PC-9 (cell line): ENCODE results near the gene PYGB. TPM values are rescaled to one million over a fixed set of nuclear protein-coding genes. Genes with fewer than 3 reads are reported as not detected.

Experiments used
- BruUV-seq: library from RNA; stranded (reverse); fragments of 400-500 nt; replicated peaks from 2 replicates; lab custom pipeline; 2021; lab: Mats Ljungman, UMichigan
- CTCF ChIA-PET: fragments of 300-600 bp; sonication (Branson Sonifier 250); formaldehyde crosslinking; loops from one replicate; lab custom pipeline; 2022; ENCODE audit warnings: antibody characterized with exemption; lab: Charles Lee
- POLR2A ChIA-PET: fragments of 300-600 bp; sonication (Branson Sonifier 250); formaldehyde crosslinking; loops from one replicate; lab custom pipeline; 2022; ENCODE audit warnings: antibody characterized with exemption; ENCODE audit not compliant: unreplicated experiment; lab: Charles Lee
- DNase-seq, 2 experiments: peaks; one replicate each; pipeline versions ENCODE4 v3.0.0 to v3.0.0-alpha.2; 2015 to 2022; ENCODE audit warnings: mixed read lengths in 1 of 2
- H2AFZ ChIP-seq: fragments of 200-600 bp; sonication (generic); 2 replicates; pipeline ENCODE4 v1.8.1; 2017; ENCODE audit warnings: antibody characterized with exemption
- H3F3A ChIP-seq: fragments of 200-600 bp; sonication (generic); 2 replicates; pipeline ENCODE4 v1.8.1; 2017; ENCODE audit warnings: antibody characterized with exemption, mild to moderate bottlenecking, low read depth; ENCODE audit not compliant: insufficient read depth
- H3K27ac ChIP-seq: fragments of 200-600 bp; sonication (generic); 2 replicates; pipeline ENCODE4 v1.6.1; 2016; ENCODE audit warnings: mixed run types
- H3K27me3 ChIP-seq: fragments of 200-600 bp; sonication (generic); 2 replicates; pipeline ENCODE4 v1.6.1; 2016; ENCODE audit warnings: low read depth, mixed run types; ENCODE audit not compliant: insufficient read depth
- H3K36me3 ChIP-seq: fragments of 200-600 bp; sonication (generic); 2 replicates; pipeline ENCODE4 v1.6.1; 2016; ENCODE audit warnings: low read depth, mixed run types
- H3K4me1 ChIP-seq: fragments of 200-600 bp; sonication (generic); replicated peaks from 2 replicates; pipeline ENCODE4 v1.6.1; 2016; ENCODE audit warnings: mixed run types; ENCODE audit not compliant: insufficient read depth
- H3K4me2 ChIP-seq: fragments of 200-600 bp; sonication (generic); 2 replicates; pipeline ENCODE4 v1.6.1; 2017; ENCODE audit warnings: mixed run types
- H3K4me3 ChIP-seq: fragments of 200-600 bp; sonication (generic); 2 replicates; pipeline ENCODE4 v1.6.1; 2016; ENCODE audit warnings: mixed run types
- H3K79me2 ChIP-seq: fragments of 200-600 bp; sonication (generic); 2 replicates; pipeline ENCODE4 v1.6.1; 2017; ENCODE audit warnings: low read depth, mixed run types
- H3K9me2 ChIP-seq: fragments of 200-600 bp; sonication (generic); 2 replicates; pipeline ENCODE4 v1.8.1; 2017; ENCODE audit warnings: mild to moderate bottlenecking; ENCODE audit not compliant: insufficient read depth
- H3K9me3 ChIP-seq: fragments of 200-600 bp; sonication (generic); 2 replicates; pipeline ENCODE4 v1.8.1; 2016; ENCODE audit warnings: low read depth; ENCODE audit not compliant: insufficient read depth
- H4K20me1 ChIP-seq: fragments of 200-600 bp; sonication (generic); 2 replicates; pipeline ENCODE4 v1.8.1; 2017; ENCODE audit not compliant: insufficient read depth
- CTCF ChIP-seq: fragments of 200-600 bp; sonication (generic); conservative IDR thresholded peaks from 2 replicates; pipeline ENCODE4 v1.6.1; 2017; ENCODE audit warnings: mixed run types, antibody characterized with exemption, mild to moderate bottlenecking, moderate library complexity
- EZH2 ChIP-seq: fragments of 200-600 bp; sonication (generic); IDR thresholded peaks from 2 replicates; pipeline ENCODE4 v1.8.0; 2017; ENCODE audit warnings: antibody characterized with exemption, low read depth
- intact Hi-C: fragments of 100-400 bp; cut with micrococcal nuclease; formaldehyde crosslinking; loops from one replicate; pipeline ENCODE4 v1.10.0; 2022; ENCODE audit not compliant: unreplicated experiment
- total RNA-seq: library from RNA; stranded (reverse); gene quantifications from 2 replicates; pipeline ENCODE4 v1.2.3, GENCODE V29; 2021

The PYGB gene
- total RNA-seq, 1 experiment from 2014 or later, result 133 TPM

- no peak overlapping the region for H3K4me3 ChIP-seq
- ChIA-PET POLR2A (interaction anchor here (0.6 kb wide), 1 partner anchor 22 kb away, joined by 3 read pairs; no protein-coding TSS in a partner anchor), CTCF (no interaction called here)
- no peaks in the 10 kb centered on the region for H3K4me1 ChIP-seq
- H4K20me1 ChIP-seq, result peaks cover 23% of the 10 kb centered on the region
- peaks cover 12% of the 10 kb centered on the region for H3K36me3 ChIP-seq
- no peak for TF ChIP-seq CTCF
- TF ChIP-seq EZH2, result no peak
- H3K79me2 ChIP-seq, result no peaks in the 10 kb centered on the region
- no peaks in the 10 kb centered on the region for H3F3A ChIP-seq
- no peak overlapping the region for H3K4me2 ChIP-seq
- DNase-seq, result no peak
- BruUV-seq, result no TSS peak
- no peak overlapping the region for H2AFZ ChIP-seq
- H3K27me3 ChIP-seq, result no peaks in the 10 kb centered on the region
- H3K9me2 ChIP-seq, result no peaks in the 10 kb centered on the region
- H3K27ac ChIP-seq, result no peak overlapping the region
- intact Hi-C loops, result no loop called here
- H3K9me3 ChIP-seq, result no peaks in the 10 kb centered on the region
Observed at GRCh38 chr20:25277051-25277801, 29.3 kb downstream of the PYGB start.

GRCh38 chr20:25277941-25278521 is 30.1 kb downstream of the PYGB start:
- Histone ChIP-seq H3K9me3 (no peaks in the 10 kb centered on the region), H3K27ac (no peak overlapping the region), H3K9me2 (no peaks in the 10 kb centered on the region), H3F3A (no peaks in the 10 kb centered on the region), H3K4me3 (no peak overlapping the region), H3K36me3 (peaks cover 8% of the 10 kb centered on the region; the same call in 1 of the 2 replicates), H4K20me1 (peaks cover 22% of the 10 kb centered on the region), H3K4me2 (no peak overlapping the region), H3K4me1 (no peaks in the 10 kb centered on the region), H3K27me3 (no peaks in the 10 kb centered on the region), H3K79me2 (no peaks in the 10 kb centered on the region), H2AFZ (no peak overlapping the region)
- CTCF ChIA-PET, result no interaction called here
- BruUV-seq, result no TSS peak
- intact Hi-C loops, result no loop called here
- POLR2A ChIA-PET, result no interaction called here
- no peak for DNase-seq
- TF ChIP-seq CTCF, result no peak
- TF ChIP-seq EZH2, result no peak

- peaks cover 8% of the 10 kb centered on the region; the same call in 1 of the 2 replicates for H3K36me3 ChIP-seq
- H2AFZ ChIP-seq, result no peak overlapping the region
- no peaks in the 10 kb centered on the region for H3K4me1 ChIP-seq
- H3K9me2 ChIP-seq, result no peaks in the 10 kb centered on the region
- CTCF ChIA-PET, result no interaction called here
- H3K9me3 ChIP-seq, result no peaks in the 10 kb centered on the region
- no peak for TF ChIP-seq EZH2
- no peak for TF ChIP-seq CTCF
- H3K27ac ChIP-seq, result no peak overlapping the region
- H3K4me3 ChIP-seq, result no peak overlapping the region
- no TSS peak for BruUV-seq
- H4K20me1 ChIP-seq, result peaks cover 22% of the 10 kb centered on the region
- no peaks in the 10 kb centered on the region for H3K79me2 ChIP-seq
- DNase-seq, result no peak
- no peaks in the 10 kb centered on the region for H3F3A ChIP-seq
- POLR2A ChIA-PET, result no interaction called here
- intact Hi-C loops, result no loop called here
- H3K4me2 ChIP-seq, result no peak overlapping the region
- no peaks in the 10 kb centered on the region for H3K27me3 ChIP-seq
Observed at GRCh38 chr20:25278636-25279361, 30.9 kb downstream of the PYGB start.
